HepG2 (cell line): ENCODE results near the gene AUP1. TPM values are rescaled to one million over a fixed set of nuclear protein-coding genes. Genes with fewer than 3 reads are reported as not detected.

Experiments
- IRF1 ChIP-seq: sonication (generic); formaldehyde crosslinking; IDR thresholded peaks from 2 replicates; pipeline ENCODE4 v1.4.0; 2020; ENCODE audit warnings: low read depth, mild to moderate bottlenecking, missing genetic modification reagents
- JUN ChIP-seq: sonication (generic); formaldehyde crosslinking; IDR thresholded peaks from 2 replicates; pipeline ENCODE4 v1.4.0; 2020; ENCODE audit warnings: mild to moderate bottlenecking, missing genetic modification reagents
- NFYB ChIP-seq: sonication (generic); formaldehyde crosslinking; IDR thresholded peaks from 2 replicates; pipeline ENCODE4 v1.4.0; 2020; ENCODE audit warnings: missing genetic modification reagents
- SAP130 ChIP-seq: IDR thresholded peaks from 2 replicates; pipeline ENCODE4 v1.6.1; 2016; ENCODE audit warnings: low read depth
- SMAD9 ChIP-seq: sonication (generic); formaldehyde crosslinking; IDR thresholded peaks from 2 replicates; pipeline ENCODE4 v1.5.1; 2020; ENCODE audit warnings: mild to moderate bottlenecking, missing genetic modification reagents
- TAF1 ChIP-seq: sonication (generic); formaldehyde crosslinking; IDR thresholded peaks from 2 replicates; pipeline ENCODE4 v1.4.0; 2020; ENCODE audit warnings: missing genetic modification reagents
- U2AF1 ChIP-seq: fragments of 200-400 bp; formaldehyde crosslinking; optimal IDR thresholded peaks from 2 replicates; pipeline ENCODE3; 2017; ENCODE audit warnings: mild to moderate bottlenecking, low read depth, low read length
- ZBTB10 ChIP-seq: sonication (generic); formaldehyde crosslinking; IDR thresholded peaks from 2 replicates; pipeline ENCODE4 v1.4.0; 2020; ENCODE audit warnings: missing genetic modification reagents, borderline replicate concordance
- ZBTB7B ChIP-seq: sonication (generic); formaldehyde crosslinking; IDR thresholded peaks from 2 replicates; pipeline ENCODE4 v1.4.0; 2020; ENCODE audit warnings: missing genetic modification reagents
- ZNF383 ChIP-seq: sonication (generic); formaldehyde crosslinking; IDR thresholded peaks from 2 replicates; pipeline ENCODE4 v1.4.0; 2020; ENCODE audit warnings: missing genetic modification reagents, mild to moderate bottlenecking, borderline replicate concordance
- ZNF431 ChIP-seq: sonication (generic); formaldehyde crosslinking; IDR thresholded peaks from 2 replicates; pipeline ENCODE4 v1.9.0; 2022; ENCODE audit warnings: missing genetic modification reagents, low read depth, mild to moderate bottlenecking, borderline replicate concordance
- ZNF484 ChIP-seq: sonication (generic); formaldehyde crosslinking; IDR thresholded peaks from 2 replicates; pipeline ENCODE4 v1.5.1; 2020; ENCODE audit warnings: mild to moderate bottlenecking, low read depth, missing genetic modification reagents, borderline replicate concordance
- ZNF501 ChIP-seq: sonication (generic); formaldehyde crosslinking; IDR thresholded peaks from 2 replicates; pipeline ENCODE4 v1.5.1; 2020; ENCODE audit warnings: mild to moderate bottlenecking, moderate library complexity, missing genetic modification reagents
- ZNF563 ChIP-seq: sonication (generic); formaldehyde crosslinking; IDR thresholded peaks from 2 replicates; pipeline ENCODE4 v1.8.0; 2022; ENCODE audit warnings: mild to moderate bottlenecking, moderate library complexity, missing genetic modification reagents
- ZNF703 ChIP-seq: sonication (generic); formaldehyde crosslinking; IDR thresholded peaks from 2 replicates; pipeline ENCODE4 v1.5.1; 2020; ENCODE audit warnings: missing genetic modification reagents, mild to moderate bottlenecking, moderate library complexity, borderline replicate concordance
- ZNF740 ChIP-seq: sonication (generic); formaldehyde crosslinking; IDR thresholded peaks from 2 replicates; pipeline ENCODE4 v1.4.0; 2020; ENCODE audit warnings: missing genetic modification reagents
- ZNF747 ChIP-seq: sonication (generic); formaldehyde crosslinking; IDR thresholded peaks from 2 replicates; pipeline ENCODE4 v1.8.1; 2023; ENCODE audit warnings: missing genetic modification reagents, mild to moderate bottlenecking, borderline replicate concordance
- ZNF772 ChIP-seq: sonication (generic); formaldehyde crosslinking; IDR thresholded peaks from 2 replicates; pipeline ENCODE4 v1.5.0; 2020; ENCODE audit warnings: mild to moderate bottlenecking, missing genetic modification reagents
- polyA plus RNA-seq, 8 experiments: library from polyadenylated mRNA; depleted of rRNA in 3 of 8; stranded (reverse) in 7 of 8; unstranded in 1 of 8; fragments of >200 nt; fragmentation: Illumina TruSeq in 4 of 8; extraction: Trizol in 4 of 8; gene quantifications; 2 replicates each; pipeline versions ENCODE4 v1.2.1 to v1.2.3, GENCODE V29; 2011 to 2016; ENCODE audit warnings: low read depth in 4 of 8, missing spikeins in 1 of 8, mixed read lengths in 1 of 8; ENCODE audit not compliant: insufficient read depth in 1 of 8
- total RNA-seq, 5 experiments: library from RNA; depleted of rRNA; stranded (reverse); fragments of >200 nt; fragmentation: Illumina TruSeq; extraction: Trizol; gene quantifications; 2 replicates each; pipeline ENCODE4 v1.2.3, GENCODE V29; 2016; ENCODE audit warnings: low read depth in 1 of 5
- TF ChIP-seq, protein P1 (sequence below): sonication (generic); formaldehyde crosslinking; IDR thresholded peaks from 2 replicates; pipeline ENCODE4 v1.4.0; 2020; ENCODE audit warnings: missing genetic modification reagents, borderline replicate concordance
- TF ChIP-seq, protein P2 (sequence below): sonication (generic); formaldehyde crosslinking; IDR thresholded peaks from 2 replicates; pipeline ENCODE4 v1.5.0; 2020; ENCODE audit warnings: missing genetic modification reagents

AUP1 gene
- total and polyA plus RNA-seq, 2 of the 13 experiments (the other 11 are each of a cell fraction or from before 2014, with no cell fraction given): 174 to 267 TPM

DNA sequence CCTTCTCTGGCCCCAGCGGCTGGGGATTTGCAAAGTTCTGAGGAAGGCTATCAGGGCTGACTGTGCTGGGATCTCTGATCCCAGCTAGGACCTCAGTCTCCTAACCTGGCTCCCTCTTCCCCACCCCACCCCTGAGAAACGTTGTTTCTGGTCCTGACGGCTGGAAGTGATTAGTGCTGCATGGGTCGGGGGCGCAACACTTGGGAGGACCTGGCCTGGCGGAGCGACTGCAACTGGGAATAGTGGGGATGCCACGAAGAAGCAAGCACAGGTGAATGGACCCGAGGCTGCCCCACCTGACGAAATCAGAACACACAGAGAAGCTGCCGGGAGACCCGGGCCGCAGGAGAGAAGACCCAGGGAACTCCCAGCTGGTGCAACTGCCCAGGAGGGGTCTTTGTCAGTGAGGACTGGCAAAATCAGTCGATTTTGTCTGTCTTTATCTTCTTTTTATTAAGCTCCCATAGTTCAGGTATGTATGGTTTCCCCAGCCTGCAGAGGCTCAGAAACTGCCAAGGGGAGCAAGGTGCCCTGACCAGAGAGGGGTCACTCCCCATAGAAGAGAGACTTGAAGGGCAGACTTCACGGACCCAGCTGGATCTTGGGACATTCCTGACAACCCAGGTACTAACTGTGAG, 29.4 kb downstream of the AUP1 start (continued):
- TF ChIP-seq IRF1: no peak
- no peak for TF ChIP-seq ZBTB7B
- TF ChIP-seq SAP130: no peak
- TF ChIP-seq ZNF703 (CRISPR knock-in tag): 0 out of 2 replicates have a peak, but pooled peaks have one; percentile 2
- TF ChIP-seq, protein P1, sequence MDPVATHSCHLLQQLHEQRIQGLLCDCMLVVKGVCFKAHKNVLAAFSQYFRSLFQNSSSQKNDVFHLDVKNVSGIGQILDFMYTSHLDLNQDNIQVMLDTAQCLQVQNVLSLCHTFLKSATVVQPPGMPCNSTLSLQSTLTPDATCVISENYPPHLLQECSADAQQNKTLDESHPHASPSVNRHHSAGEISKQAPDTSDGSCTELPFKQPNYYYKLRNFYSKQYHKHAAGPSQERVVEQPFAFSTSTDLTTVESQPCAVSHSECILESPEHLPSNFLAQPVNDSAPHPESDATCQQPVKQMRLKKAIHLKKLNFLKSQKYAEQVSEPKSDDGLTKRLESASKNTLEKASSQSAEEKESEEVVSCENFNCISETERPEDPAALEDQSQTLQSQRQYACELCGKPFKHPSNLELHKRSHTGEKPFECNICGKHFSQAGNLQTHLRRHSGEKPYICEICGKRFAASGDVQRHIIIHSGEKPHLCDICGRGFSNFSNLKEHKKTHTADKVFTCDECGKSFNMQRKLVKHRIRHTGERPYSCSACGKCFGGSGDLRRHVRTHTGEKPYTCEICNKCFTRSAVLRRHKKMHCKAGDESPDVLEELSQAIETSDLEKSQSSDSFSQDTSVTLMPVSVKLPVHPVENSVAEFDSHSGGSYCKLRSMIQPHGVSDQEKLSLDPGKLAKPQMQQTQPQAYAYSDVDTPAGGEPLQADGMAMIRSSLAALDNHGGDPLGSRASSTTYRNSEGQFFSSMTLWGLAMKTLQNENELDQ: no peak
- TF ChIP-seq, protein P2, sequence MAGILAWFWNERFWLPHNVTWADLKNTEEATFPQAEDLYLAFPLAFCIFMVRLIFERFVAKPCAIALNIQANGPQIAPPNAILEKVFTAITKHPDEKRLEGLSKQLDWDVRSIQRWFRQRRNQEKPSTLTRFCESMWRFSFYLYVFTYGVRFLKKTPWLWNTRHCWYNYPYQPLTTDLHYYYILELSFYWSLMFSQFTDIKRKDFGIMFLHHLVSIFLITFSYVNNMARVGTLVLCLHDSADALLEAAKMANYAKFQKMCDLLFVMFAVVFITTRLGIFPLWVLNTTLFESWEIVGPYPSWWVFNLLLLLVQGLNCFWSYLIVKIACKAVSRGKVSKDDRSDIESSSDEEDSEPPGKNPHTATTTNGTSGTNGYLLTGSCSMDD (CRISPR knock-in tag): no peak
- TF ChIP-seq ZNF740 (CRISPR knock-in tag): no peak
- TF ChIP-seq ZNF431: no peak
- no peak for TF ChIP-seq ZNF501 (CRISPR knock-in tag)
- TF ChIP-seq ZNF563 (CRISPR knock-in tag): no peak
- TF ChIP-seq ZNF747 (CRISPR knock-in tag): peak; percentile 16; the same call in 1 of the 2 replicates
- no peak for TF ChIP-seq TAF1 (CRISPR knock-in tag)
- TF ChIP-seq SMAD9 (CRISPR knock-in tag): no peak
- no peak for TF ChIP-seq NFYB
- TF ChIP-seq ZNF383 (CRISPR knock-in tag): 0 out of 2 replicates have a peak, but pooled peaks have one; percentile 20
- TF ChIP-seq U2AF1: no peak
- TF ChIP-seq ZBTB10: no peak
- TF ChIP-seq JUN (CRISPR knock-in tag): no peak
- TF ChIP-seq ZNF772 (CRISPR knock-in tag): no peak
- no peak for TF ChIP-seq ZNF484
- TF ChIP-seq, all 625 proteins: peak for 7
